Measurements from ENCODE around the gene HUNK. TPM values are rescaled to one million over a fixed set of nuclear protein-coding genes. Genes with fewer than 3 reads are reported as not detected.

Gene HUNK
- total and polyA plus RNA-seq, 2 of the 8 experiments (the other 6 are each of a cell fraction or from before 2014, with no cell fraction given): 1.9 to 10.2 TPM

DNA sequence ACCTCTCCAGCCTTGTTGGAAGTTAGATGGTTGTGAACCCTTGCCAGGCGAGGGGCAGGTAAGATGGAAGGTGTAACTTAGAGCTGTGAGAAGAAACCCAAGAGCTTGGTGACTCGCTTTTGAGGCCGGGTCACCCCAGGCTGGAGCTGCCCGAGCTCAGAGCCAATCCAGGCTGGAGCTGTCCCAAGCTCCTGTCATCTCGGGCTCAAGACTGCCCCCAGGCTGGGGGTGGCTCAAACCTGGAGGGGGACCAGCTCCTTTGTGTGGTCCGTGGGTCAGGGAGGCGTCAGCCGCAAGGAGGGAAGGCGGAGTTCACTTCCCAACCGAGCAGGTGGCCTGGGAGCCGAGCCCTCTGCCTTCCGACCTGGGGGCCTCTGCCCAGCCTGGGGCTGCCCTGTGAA lies 2.0 kb downstream of the HUNK start:
- peak overlapping the region; percentile 80 to 97 for H3K4me2 ChIP-seq (ENCODE audit: insufficient read depth in 1 of 2, low read depth in 2 of 2, low read length in 2 of 2)
- no peak for TF ChIP-seq NANOG (IDR thresholded peaks at IDR 0.05; ENCODE audit: insufficient read depth, low read depth, low read length, poor library complexity, severe bottlenecking)
- TF ChIP-seq GTF2F1 (IDR thresholded peaks at IDR 0.05; ENCODE audit: borderline replicate concordance, low read depth, low read length): no peak
- TF ChIP-seq RBBP5 (IDR thresholded peaks at IDR 0.05; ENCODE audit: borderline replicate concordance, low read depth, low read length): no peak
- TF ChIP-seq CREB1 (IDR thresholded peaks at IDR 0.05): no peak
- TF ChIP-seq POU5F1 (IDR thresholded peaks at IDR 0.05; ENCODE audit: low read depth, low read length): no peak
- no peak for TF ChIP-seq PHF8 (conservative IDR thresholded peaks at IDR 0.05; ENCODE audit: low read depth, low read length)
- TF ChIP-seq, protein P1, sequence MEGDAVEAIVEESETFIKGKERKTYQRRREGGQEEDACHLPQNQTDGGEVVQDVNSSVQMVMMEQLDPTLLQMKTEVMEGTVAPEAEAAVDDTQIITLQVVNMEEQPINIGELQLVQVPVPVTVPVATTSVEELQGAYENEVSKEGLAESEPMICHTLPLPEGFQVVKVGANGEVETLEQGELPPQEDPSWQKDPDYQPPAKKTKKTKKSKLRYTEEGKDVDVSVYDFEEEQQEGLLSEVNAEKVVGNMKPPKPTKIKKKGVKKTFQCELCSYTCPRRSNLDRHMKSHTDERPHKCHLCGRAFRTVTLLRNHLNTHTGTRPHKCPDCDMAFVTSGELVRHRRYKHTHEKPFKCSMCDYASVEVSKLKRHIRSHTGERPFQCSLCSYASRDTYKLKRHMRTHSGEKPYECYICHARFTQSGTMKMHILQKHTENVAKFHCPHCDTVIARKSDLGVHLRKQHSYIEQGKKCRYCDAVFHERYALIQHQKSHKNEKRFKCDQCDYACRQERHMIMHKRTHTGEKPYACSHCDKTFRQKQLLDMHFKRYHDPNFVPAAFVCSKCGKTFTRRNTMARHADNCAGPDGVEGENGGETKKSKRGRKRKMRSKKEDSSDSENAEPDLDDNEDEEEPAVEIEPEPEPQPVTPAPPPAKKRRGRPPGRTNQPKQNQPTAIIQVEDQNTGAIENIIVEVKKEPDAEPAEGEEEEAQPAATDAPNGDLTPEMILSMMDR (IDR thresholded peaks at IDR 0.05; ENCODE audit: control extremely low read depth in 1 of 3, insufficient read depth in 1 of 3, low read depth in 1 of 3, low read length in 3 of 3): peak in 1 of 3 experiments; percentile 1; a peak in 1 of 4 replicates
- TF ChIP-seq TEAD4 (IDR thresholded peaks at IDR 0.05; ENCODE audit: low read depth, low read length): no peak
- TF ChIP-seq RNF2 (IDR thresholded peaks at IDR 0.05; ENCODE audit: borderline replicate concordance, low read depth, low read length, missing control alignments, poor library complexity, severe bottlenecking): no peak
- no peak for TF ChIP-seq JUND (IDR thresholded peaks at IDR 0.05; ENCODE audit: low read length)

More for the DNA sequence above, 2.0 kb downstream of the HUNK start:
- H3K23me2 ChIP-seq (ENCODE audit: low read depth, low read length): peaks cover 21% of the 10 kb centered on the region; the same call in 1 of the 2 replicates
- CTCF ChIA-PET (ENCODE audit: partially characterized antibody): interaction anchor here (0.8 to 6.1 kb wide), 21 partner anchors 8 to 374 kb away, joined by 3 to 42 read pairs (median 4); no protein-coding TSS in a partner anchor
- H3K79me2 ChIP-seq (ENCODE audit: control insufficient read depth in 1 of 2, insufficient read depth in 2 of 2, low read length in 2 of 2): peaks cover 0 to 17% of the 10 kb centered on the region in 2 experiments; a peak in 2 of 4 replicates
- H3K56ac ChIP-seq (replicated peaks; ENCODE audit: insufficient read length, low read depth, low read length): no peak overlapping the region
- no peak overlapping the region for H3K27ac ChIP-seq (ENCODE audit: low read depth, low read length)
- FAIRE-seq (no peak), DNase-seq (ENCODE audit: low read depth in 1 of 2, low spot score in 2 of 2) (peak in 1 of 2 experiments; percentile 64)
- 0 out of 2 replicates have a peak overlapping the region, but pooled peaks have one; percentile 0 for H3K18ac ChIP-seq (ENCODE audit: extremely low read depth, low read length)
- H3K23ac ChIP-seq (ENCODE audit: insufficient read length): no peak overlapping the region
- H2BK120ac ChIP-seq (replicated peaks; ENCODE audit: low read depth, low read length): no peak overlapping the region
- POLR2A ChIA-PET (ENCODE audit: partially characterized antibody): interaction anchor here (0.6 to 2.7 kb wide), 4 partner anchors 14 to 221 kb away, joined by 3 to 6 read pairs (median 4); partner anchors contain the start of gene SCAF4
- H2AK5ac ChIP-seq (ENCODE audit: low read depth, low read length): 0 out of 2 replicates have a peak overlapping the region, but pooled peaks have one; percentile 44
- WGBS, 2 experiments (ENCODE audit: extremely low coverage in 1 of 2, insufficient coverage in 1 of 2, insufficient read length in 1 of 2, insufficient replicate concordance in 2 of 2, low coverage in 1 of 2, low lambda C conversion rate in 2 of 2, missing lambda C conversion rate in 1 of 2): 13% methylated on average over 12 of the region's 12 CpGs; no CpG with 5 or more reads in 1 of the 2 experiments
- H3K4ac ChIP-seq (replicated peaks; ENCODE audit: insufficient read length, low read depth, low read length): no peak overlapping the region
- peaks cover 3% of the 10 kb centered on the region; the same call in 1 of the 2 replicates for H3K79me1 ChIP-seq (ENCODE audit: low read depth, low read length)
- peak overlapping the region; percentile 73; the same call in 1 of the 2 replicates for H2BK5ac ChIP-seq (ENCODE audit: low read depth, low read length)
- H3K27me3 ChIP-seq (replicated peaks in 1 of 4; ENCODE audit: control insufficient read depth in 3 of 4, extremely low read depth in 1 of 4, insufficient read depth in 3 of 4, low read length in 3 of 4): peaks cover 0 to 9% (median 7%) of the 10 kb centered on the region in 4 experiments; a peak in 4 of 7 replicates
- peak overlapping the region in 3 of 4 experiments; percentile 4 to 56 (median 13); a peak in 4 of 7 replicates for H3K9ac ChIP-seq (replicated peaks in 1 of 4; ENCODE audit: extremely low read depth in 1 of 4, low read depth in 3 of 4, low read length in 3 of 4)
- no peaks in the 10 kb centered on the region for H3K36me3 ChIP-seq (ENCODE audit: control insufficient read depth in 2 of 4, insufficient read depth in 4 of 4, low read length in 3 of 4)
- H3K9me3 ChIP-seq (ENCODE audit: insufficient read depth in 2 of 2, low read depth in 1 of 2, low read length in 1 of 2): no peaks in the 10 kb centered on the region
- H3K4me3 ChIP-seq (ENCODE audit: extremely low read depth in 1 of 4, insufficient read depth in 2 of 4, low read depth in 3 of 4, low read length in 4 of 4): peak overlapping the region; percentile 58 to 86 (median 68); a peak in 7 of 8 replicates
- H4K91ac ChIP-seq (replicated peaks; ENCODE audit: insufficient read length, low read length): no peak overlapping the region
- no peak overlapping the region for H2AFZ ChIP-seq (ENCODE audit: low read length)
- H2BK20ac ChIP-seq (ENCODE audit: low read length): no peak overlapping the region
- peaks cover 4 to 17% (median 8%) of the 10 kb centered on the region in 4 experiments for H3K4me1 ChIP-seq (replicated peaks in 1 of 4; ENCODE audit: control insufficient read depth in 3 of 4, insufficient read depth in 4 of 4, low read length in 3 of 4)
- H2BK12ac ChIP-seq (ENCODE audit: low read depth, low read length): no peak overlapping the region
- no peak overlapping the region for H3K14ac ChIP-seq (ENCODE audit: insufficient read length)
- no peak overlapping the region for H4K5ac ChIP-seq (ENCODE audit: insufficient read length, low read depth, low read length)
- peak overlapping the region; percentile 75 for H4K8ac ChIP-seq (ENCODE audit: extremely low read depth, insufficient read depth, low read length)
- peaks cover 0 to 2% of the 10 kb centered on the region in 2 experiments for H4K20me1 ChIP-seq (replicated peaks in 1 of 2; ENCODE audit: control insufficient read depth in 1 of 2, insufficient read depth in 2 of 2, low read length in 2 of 2)
- no peak overlapping the region for H2BK15ac ChIP-seq (ENCODE audit: low read length)
